Fibroblast of the aortic adventitia (primary cell): ENCODE data around the gene CASP9. TPM values are rescaled to one million over a fixed set of nuclear protein-coding genes. Genes with fewer than 3 reads are reported as not detected.
A peak's percentile ranks its signal among the peaks of the same experiment; 100 is the strongest.

Source experiments
- DNase-seq: peaks from one replicate; pipeline ENCODE4 v3.0.0-alpha.2; 2010; ENCODE audit warnings: low read depth
- H3K4me3 ChIP-seq: 2 replicates; pipeline ENCODE4 v1.5.1; 2011; ENCODE audit warnings: low read depth, mild to moderate bottlenecking, control low read depth, low read length, moderate library complexity
- total RNA-seq: library from RNA; depleted of rRNA; stranded (reverse); fragments of >200 nt; gene quantifications from 2 replicates; pipeline ENCODE4 v1.2.3, GENCODE V29; 2012; ENCODE audit warnings: low replicate concordance
- TF ChIP-seq, protein P1 (sequence below): IDR thresholded peaks from 2 replicates; pipeline ENCODE4 v1.5.1; 2011; ENCODE audit warnings: mild to moderate bottlenecking, low read length, control low read depth, inconsistent platforms; ENCODE audit not compliant: insufficient read depth

CASP9 gene
- total RNA-seq = 5.2 and 7.1 TPM in 2 replicates

DNA sequence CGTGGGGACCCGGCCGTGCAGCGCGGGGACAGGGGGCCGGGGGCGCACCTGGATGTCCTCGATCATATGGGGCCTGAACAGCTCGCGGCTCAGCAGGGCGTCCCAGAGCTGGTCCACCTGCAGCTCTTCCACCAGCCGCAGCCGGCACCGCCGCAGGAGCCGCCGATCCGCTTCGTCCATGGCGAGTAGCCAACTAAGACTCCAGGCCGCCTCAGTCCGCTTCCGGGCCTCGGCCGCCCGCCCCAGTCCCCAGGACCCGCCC is at the start of gene CASP9:
Gene CASP9, minus strand, starts transcription at position 195 of the 262 bp plus-strand sequence. Its CDS starts 15 bp downstream, at position 180.
- no peak for DNase-seq
- TF ChIP-seq, protein P1, sequence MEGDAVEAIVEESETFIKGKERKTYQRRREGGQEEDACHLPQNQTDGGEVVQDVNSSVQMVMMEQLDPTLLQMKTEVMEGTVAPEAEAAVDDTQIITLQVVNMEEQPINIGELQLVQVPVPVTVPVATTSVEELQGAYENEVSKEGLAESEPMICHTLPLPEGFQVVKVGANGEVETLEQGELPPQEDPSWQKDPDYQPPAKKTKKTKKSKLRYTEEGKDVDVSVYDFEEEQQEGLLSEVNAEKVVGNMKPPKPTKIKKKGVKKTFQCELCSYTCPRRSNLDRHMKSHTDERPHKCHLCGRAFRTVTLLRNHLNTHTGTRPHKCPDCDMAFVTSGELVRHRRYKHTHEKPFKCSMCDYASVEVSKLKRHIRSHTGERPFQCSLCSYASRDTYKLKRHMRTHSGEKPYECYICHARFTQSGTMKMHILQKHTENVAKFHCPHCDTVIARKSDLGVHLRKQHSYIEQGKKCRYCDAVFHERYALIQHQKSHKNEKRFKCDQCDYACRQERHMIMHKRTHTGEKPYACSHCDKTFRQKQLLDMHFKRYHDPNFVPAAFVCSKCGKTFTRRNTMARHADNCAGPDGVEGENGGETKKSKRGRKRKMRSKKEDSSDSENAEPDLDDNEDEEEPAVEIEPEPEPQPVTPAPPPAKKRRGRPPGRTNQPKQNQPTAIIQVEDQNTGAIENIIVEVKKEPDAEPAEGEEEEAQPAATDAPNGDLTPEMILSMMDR = no peak
- H3K4me3 ChIP-seq = peak within 1 kb of the TSS; percentile 80

DNA sequence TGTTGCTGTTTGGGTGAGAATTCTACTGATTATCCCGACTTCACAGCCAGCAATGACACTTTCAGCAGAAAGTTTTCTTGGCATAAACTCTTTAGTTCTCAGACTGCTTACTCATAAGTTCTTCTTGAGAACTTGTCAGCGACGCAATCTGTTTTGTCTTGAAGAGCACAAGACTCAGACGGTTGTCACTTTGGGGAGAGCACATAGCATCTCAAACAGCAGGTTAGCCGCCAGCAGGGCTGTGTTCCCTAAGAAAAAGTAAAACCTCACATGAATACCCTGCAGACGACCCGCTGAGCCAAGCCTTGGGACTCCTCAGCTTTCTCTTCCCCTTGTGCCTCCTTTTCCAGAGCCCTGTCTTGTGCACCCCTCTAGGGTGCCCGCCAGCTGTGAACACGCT is 49.5 kb upstream of the CASP9 start:
- TF ChIP-seq, protein P1 = no peak
- no peak overlapping the region for H3K4me3 ChIP-seq
- DNase-seq = peak; percentile 38

DNA sequence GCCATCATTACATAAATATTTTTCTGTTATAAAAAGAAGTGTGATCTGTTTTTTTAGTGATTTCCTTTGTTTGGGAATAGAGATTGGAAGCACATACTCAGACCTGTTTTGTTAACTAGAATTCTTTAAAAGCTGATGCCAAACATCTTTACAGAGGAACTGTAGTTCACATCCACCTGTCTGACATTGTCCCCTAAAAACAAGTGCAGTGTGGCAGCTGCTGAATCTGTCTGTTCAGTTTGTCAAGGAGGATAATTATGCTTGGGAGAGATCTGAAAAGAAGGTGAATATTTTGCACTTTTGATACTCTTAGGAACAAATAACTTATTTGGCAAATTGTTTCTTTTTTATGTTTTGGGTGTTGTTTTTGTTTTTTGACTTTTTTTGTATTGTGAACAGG is 47.3 kb upstream of the CASP9 start:
- TF ChIP-seq, protein P1 = no peak
- no peak overlapping the region for H3K4me3 ChIP-seq
- no peak for DNase-seq

DNA sequence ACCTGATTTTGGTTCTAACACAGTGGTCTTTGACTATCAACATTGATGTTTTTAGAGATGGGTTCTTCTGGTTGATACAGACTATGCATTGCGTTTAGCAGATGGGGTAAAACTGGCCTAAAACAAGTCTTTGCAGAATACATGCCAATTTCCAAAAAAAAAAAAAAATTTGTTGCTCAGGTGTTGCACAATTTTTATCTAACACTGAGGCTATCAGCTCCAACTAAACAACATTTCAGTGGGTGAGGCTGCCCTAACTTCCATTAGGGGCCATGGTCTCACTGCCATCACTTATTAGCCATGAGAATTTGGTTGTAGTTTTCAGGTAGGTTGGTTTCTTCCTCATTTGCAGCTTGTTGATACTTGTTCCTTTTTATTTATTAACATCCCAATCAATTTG is 46.8 kb upstream of the CASP9 start:
- TF ChIP-seq, protein P1 = no peak
- DNase-seq = no peak
- no peak overlapping the region for H3K4me3 ChIP-seq

DNA sequence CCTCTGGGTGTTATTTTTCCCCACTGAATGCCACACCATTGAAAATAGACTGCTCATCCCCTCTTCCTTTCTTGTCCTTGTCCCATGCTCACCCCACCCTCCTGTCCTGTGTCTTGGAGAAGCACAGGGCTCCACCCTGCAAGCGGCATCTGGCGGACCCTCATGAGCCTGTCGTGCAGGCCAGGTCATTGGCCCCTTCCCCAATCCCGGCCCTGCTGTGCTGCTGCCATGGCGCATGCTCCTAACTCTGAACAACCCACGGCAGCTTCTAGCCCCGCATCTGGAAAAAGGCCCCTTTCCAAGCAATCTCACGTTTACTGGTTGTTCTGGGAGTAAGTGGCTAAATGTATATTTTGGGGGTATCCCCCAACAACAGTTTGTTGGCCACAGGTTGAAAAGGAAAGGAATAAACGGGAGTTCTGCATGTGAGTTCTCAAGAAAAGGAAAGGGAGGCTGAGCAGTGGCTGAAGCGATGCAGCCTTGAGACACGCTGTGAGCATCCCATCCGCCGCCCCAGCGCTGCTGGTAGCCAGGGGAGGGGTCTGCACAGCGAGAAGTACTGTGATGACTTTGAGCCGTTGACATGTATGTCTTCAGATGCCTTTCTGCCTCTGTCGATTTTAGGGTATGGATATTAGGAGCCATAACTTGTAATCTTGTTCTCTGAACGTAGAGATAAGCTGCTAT is 44.5 kb upstream of the CASP9 start:
- DNase-seq = no peak
- H3K4me3 ChIP-seq = no peak overlapping the region
- TF ChIP-seq, protein P1 = no peak

DNA sequence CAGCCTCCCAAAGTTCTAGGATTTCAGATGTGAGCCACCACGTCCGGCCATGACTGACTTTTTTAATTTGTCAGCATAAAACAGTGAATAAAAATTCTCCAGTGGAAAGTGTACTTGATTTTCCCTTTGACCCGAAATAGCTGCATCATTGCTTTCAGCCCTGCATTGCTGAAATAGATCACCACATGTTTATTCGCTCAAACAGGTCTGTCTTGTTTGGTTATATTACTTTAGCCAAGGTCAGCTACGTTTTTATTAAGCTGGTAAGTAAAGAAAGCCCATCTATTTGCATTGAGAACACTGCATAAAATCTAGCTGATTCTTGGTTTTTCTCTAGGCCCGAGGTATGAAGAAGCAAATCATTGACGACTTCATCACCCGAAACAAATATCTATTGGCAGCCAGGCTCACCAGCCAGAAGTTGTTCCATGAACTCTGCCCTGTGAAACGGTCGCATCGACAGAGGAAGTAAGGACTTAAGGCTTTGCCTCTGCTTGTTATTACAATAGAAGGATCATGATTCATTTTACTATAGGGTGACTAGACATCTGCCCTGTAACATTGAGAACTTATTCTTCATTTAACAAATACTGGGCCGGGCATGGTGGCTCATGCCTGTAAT is 35.3 kb upstream of the CASP9 start:
- no peak overlapping the region for H3K4me3 ChIP-seq
- TF ChIP-seq, protein P1 = no peak
- DNase-seq = no peak

DNA sequence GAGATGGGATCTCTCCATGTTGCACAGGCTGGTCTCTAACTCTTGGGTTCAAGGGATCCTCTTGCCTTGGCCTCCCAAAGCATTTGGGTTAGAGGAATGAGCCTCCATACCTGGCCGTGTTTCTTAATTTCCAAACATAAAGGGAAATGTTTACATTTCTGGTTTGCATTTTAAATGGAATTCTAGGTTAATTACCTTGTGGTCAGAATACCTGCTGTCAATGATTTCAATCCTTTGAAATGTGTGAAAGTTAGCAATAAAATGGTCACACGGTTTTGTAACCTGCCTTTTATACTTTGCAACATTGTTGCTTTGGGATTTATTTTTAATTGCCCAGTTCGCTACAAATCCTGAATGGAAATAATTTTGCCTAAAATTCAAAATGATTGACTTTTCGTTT is 34.5 kb upstream of the CASP9 start:
- no peak for DNase-seq
- TF ChIP-seq, protein P1 = no peak
- H3K4me3 ChIP-seq = no peak overlapping the region
